ENCODE measurements around the gene CYB5R2. TPM values are rescaled to one million over a fixed set of nuclear protein-coding genes. Genes with fewer than 3 reads are reported as not detected.

Gene CYB5R2
- total and polyA plus RNA-seq, 5 donors from 2014 or later = 0.54 TPM; not detected in 4

- H3K4me1 ChIP-seq (ENCODE audit: control insufficient read depth, insufficient read depth, low read length, poor library complexity, severe bottlenecking) = no peaks in the 10 kb centered on the region
- DNase-seq (no peak), ATAC-seq (ENCODE audit: low read depth in 2 of 2) (no peak)
- no peaks in the 10 kb centered on the region for H3K36me3 ChIP-seq (ENCODE audit: control insufficient read depth, insufficient read depth, low read length)
- H3K27ac ChIP-seq (ENCODE audit: insufficient read depth, low read length, poor library complexity, severe bottlenecking) = no peak overlapping the region
- H3K4me3 ChIP-seq (ENCODE audit: low read depth, low read length) = no peak overlapping the region
- no peak overlapping the region for H3K4me3 Mint-ChIP-seq
- no peaks in the 10 kb centered on the region for H3K4me1 Mint-ChIP-seq
- no peaks in the 10 kb centered on the region for H3K27me3 Mint-ChIP-seq
- no peaks in the 10 kb centered on the region for H3K9me3 Mint-ChIP-seq
- H3K9me3 ChIP-seq (ENCODE audit: control insufficient read depth in 2 of 2, low read length in 2 of 2) = no peaks in the 10 kb centered on the region
- H3K27me3 ChIP-seq (ENCODE audit: control insufficient read depth, insufficient read depth, low read length) = no peaks in the 10 kb centered on the region
- H3K27ac Mint-ChIP-seq = peak overlapping the region in 1 of 3 donors; percentile 74
- H3K36me3 Mint-ChIP-seq = peaks cover 27% of the 10 kb centered on the region
Measured at GRCh38 chr11:7655253-7656217, 17.8 kb downstream of the CYB5R2 start.

GRCh38 chr11:7654195-7654705, 19.1 kb downstream of the CYB5R2 start:
- Histone ChIP-seq H3K4me3 (ENCODE audit: low read depth, low read length) (no peak overlapping the region), H3K9me3 (ENCODE audit: control insufficient read depth in 2 of 2, low read length in 2 of 2) (no peaks in the 10 kb centered on the region), H3K4me1 (ENCODE audit: control insufficient read depth, insufficient read depth, low read length, poor library complexity, severe bottlenecking) (no peaks in the 10 kb centered on the region), H3K27me3 (ENCODE audit: control insufficient read depth, insufficient read depth, low read length) (no peaks in the 10 kb centered on the region), H3K27ac (ENCODE audit: insufficient read depth, low read length, poor library complexity, severe bottlenecking) (no peak overlapping the region), H3K36me3 (ENCODE audit: control insufficient read depth, insufficient read depth, low read length) (no peaks in the 10 kb centered on the region)
- no peaks in the 10 kb centered on the region for H3K27me3 Mint-ChIP-seq
- H3K27ac Mint-ChIP-seq = no peak overlapping the region
- H3K4me3 Mint-ChIP-seq = no peak overlapping the region
- H3K9me3 Mint-ChIP-seq = no peaks in the 10 kb centered on the region
- H3K36me3 Mint-ChIP-seq = peaks cover 34% of the 10 kb centered on the region
- ATAC-seq (ENCODE audit: low read depth in 2 of 2) (no peak), DNase-seq (no peak)
- H3K4me1 Mint-ChIP-seq = no peaks in the 10 kb centered on the region

- H3K4me3 ChIP-seq (ENCODE audit: low read depth, low read length) = no peak overlapping the region
- DNase-seq = no peak
- H3K4me1 ChIP-seq (ENCODE audit: control insufficient read depth, insufficient read depth, low read length, poor library complexity, severe bottlenecking) = no peaks in the 10 kb centered on the region
- no peak for ATAC-seq (ENCODE audit: low read depth in 2 of 2)
- H3K9me3 Mint-ChIP-seq = no peaks in the 10 kb centered on the region
- H3K36me3 Mint-ChIP-seq = peaks cover 33% of the 10 kb centered on the region
- H3K4me3 Mint-ChIP-seq = no peak overlapping the region
- no peak overlapping the region for H3K27ac ChIP-seq (ENCODE audit: insufficient read depth, low read length, poor library complexity, severe bottlenecking)
- H3K27ac Mint-ChIP-seq = no peak overlapping the region
- H3K9me3 ChIP-seq (ENCODE audit: control insufficient read depth in 2 of 2, low read length in 2 of 2) = no peaks in the 10 kb centered on the region
- H3K36me3 ChIP-seq (ENCODE audit: control insufficient read depth, insufficient read depth, low read length) = no peaks in the 10 kb centered on the region
- no peaks in the 10 kb centered on the region for H3K27me3 ChIP-seq (ENCODE audit: control insufficient read depth, insufficient read depth, low read length)
- H3K4me1 Mint-ChIP-seq = no peaks in the 10 kb centered on the region
- no peaks in the 10 kb centered on the region for H3K27me3 Mint-ChIP-seq
Measured at GRCh38 chr11:7651700-7652099, 21.6 kb downstream of the CYB5R2 start.

GRCh38 chr11:7651140-7651551, 22.2 kb downstream of the CYB5R2 start:
- no peak overlapping the region for H3K27ac Mint-ChIP-seq
- H3K27me3 ChIP-seq (ENCODE audit: control insufficient read depth, insufficient read depth, low read length) = no peaks in the 10 kb centered on the region
- H3K4me1 Mint-ChIP-seq = no peaks in the 10 kb centered on the region
- H3K4me1 ChIP-seq (ENCODE audit: control insufficient read depth, insufficient read depth, low read length, poor library complexity, severe bottlenecking) = no peaks in the 10 kb centered on the region
- ATAC-seq (ENCODE audit: low read depth in 2 of 2) (no peak), DNase-seq (no peak)
- H3K9me3 ChIP-seq (ENCODE audit: control insufficient read depth in 2 of 2, low read length in 2 of 2) = no peaks in the 10 kb centered on the region
- no peaks in the 10 kb centered on the region for H3K27me3 Mint-ChIP-seq
- H3K36me3 Mint-ChIP-seq = peaks cover 33% of the 10 kb centered on the region
- no peaks in the 10 kb centered on the region for H3K9me3 Mint-ChIP-seq
- H3K4me3 Mint-ChIP-seq = no peak overlapping the region
- H3K36me3 ChIP-seq (ENCODE audit: control insufficient read depth, insufficient read depth, low read length) = no peaks in the 10 kb centered on the region
- H3K27ac ChIP-seq (ENCODE audit: insufficient read depth, low read length, poor library complexity, severe bottlenecking) = no peak overlapping the region
- H3K4me3 ChIP-seq (ENCODE audit: low read depth, low read length) = no peak overlapping the region

GRCh38 chr11:7648264-7648663, 25.0 kb downstream of the CYB5R2 start:
- Mint-ChIP-seq H3K4me1 (no peaks in the 10 kb centered on the region), H3K27ac (no peak overlapping the region), H3K27me3 (no peaks in the 10 kb centered on the region), H3K4me3 (no peak overlapping the region), H3K9me3 (no peaks in the 10 kb centered on the region), H3K36me3 (peaks cover 31% of the 10 kb centered on the region)
- Histone ChIP-seq H3K4me3 (ENCODE audit: low read depth, low read length) (no peak overlapping the region), H3K27ac (ENCODE audit: insufficient read depth, low read length, poor library complexity, severe bottlenecking) (no peak overlapping the region), H3K27me3 (ENCODE audit: control insufficient read depth, insufficient read depth, low read length) (no peaks in the 10 kb centered on the region), H3K36me3 (ENCODE audit: control insufficient read depth, insufficient read depth, low read length) (no peaks in the 10 kb centered on the region), H3K9me3 (ENCODE audit: control insufficient read depth in 2 of 2, low read length in 2 of 2) (no peaks in the 10 kb centered on the region), H3K4me1 (ENCODE audit: control insufficient read depth, insufficient read depth, low read length, poor library complexity, severe bottlenecking) (no peaks in the 10 kb centered on the region)
- DNase-seq = no peak
- peak in 1 of 2 donors; percentile 24 for ATAC-seq (ENCODE audit: low read depth in 2 of 2)

GRCh38 chr11:7646866-7647265, 26.4 kb downstream of the CYB5R2 start:
- H3K36me3 Mint-ChIP-seq = peaks cover 21% of the 10 kb centered on the region

GRCh38 chr11:7645206-7645605, 28.1 kb downstream of the CYB5R2 start:
- Histone ChIP-seq H3K9me3 (ENCODE audit: control insufficient read depth in 2 of 2, low read length in 2 of 2) (no peaks in the 10 kb centered on the region), H3K27ac (ENCODE audit: insufficient read depth, low read length, poor library complexity, severe bottlenecking) (no peak overlapping the region), H3K4me1 (ENCODE audit: control insufficient read depth, insufficient read depth, low read length, poor library complexity, severe bottlenecking) (no peaks in the 10 kb centered on the region), H3K36me3 (ENCODE audit: control insufficient read depth, insufficient read depth, low read length) (no peaks in the 10 kb centered on the region), H3K4me3 (ENCODE audit: low read depth, low read length) (no peak overlapping the region), H3K27me3 (ENCODE audit: control insufficient read depth, insufficient read depth, low read length) (no peaks in the 10 kb centered on the region)
- DNase-seq (no peak), ATAC-seq (ENCODE audit: low read depth in 2 of 2) (no peak)
- Mint-ChIP-seq H3K36me3 (peaks cover 29% of the 10 kb centered on the region), H3K27ac (no peak overlapping the region), H3K4me1 (no peaks in the 10 kb centered on the region), H3K9me3 (no peaks in the 10 kb centered on the region), H3K4me3 (no peak overlapping the region), H3K27me3 (no peaks in the 10 kb centered on the region)

More at GRCh38 chr11:7646866-7647265, 26.4 kb downstream of the CYB5R2 start:
- ATAC-seq (ENCODE audit: low read depth in 2 of 2) = no peak
- H3K27ac Mint-ChIP-seq = no peak overlapping the region
- Histone ChIP-seq H3K27ac (ENCODE audit: insufficient read depth, low read length, poor library complexity, severe bottlenecking) (no peak overlapping the region), H3K4me1 (ENCODE audit: control insufficient read depth, insufficient read depth, low read length, poor library complexity, severe bottlenecking) (no peaks in the 10 kb centered on the region), H3K27me3 (ENCODE audit: control insufficient read depth, insufficient read depth, low read length) (no peaks in the 10 kb centered on the region), H3K9me3 (ENCODE audit: control insufficient read depth in 2 of 2, low read length in 2 of 2) (no peaks in the 10 kb centered on the region), H3K36me3 (ENCODE audit: control insufficient read depth, insufficient read depth, low read length) (no peaks in the 10 kb centered on the region), H3K4me3 (ENCODE audit: low read depth, low read length) (no peak overlapping the region)
- DNase-seq = no peak
- H3K4me1 Mint-ChIP-seq = no peaks in the 10 kb centered on the region
- H3K9me3 Mint-ChIP-seq = no peaks in the 10 kb centered on the region
- no peak overlapping the region for H3K4me3 Mint-ChIP-seq
- H3K27me3 Mint-ChIP-seq = no peaks in the 10 kb centered on the region

GRCh38 chr11:7643314-7643713, 30.0 kb downstream of the CYB5R2 start:
- Histone ChIP-seq H3K27ac (ENCODE audit: insufficient read depth, low read length, poor library complexity, severe bottlenecking) (no peak overlapping the region), H3K36me3 (ENCODE audit: control insufficient read depth, insufficient read depth, low read length) (no peaks in the 10 kb centered on the region), H3K9me3 (ENCODE audit: control insufficient read depth in 2 of 2, low read length in 2 of 2) (no peaks in the 10 kb centered on the region), H3K27me3 (ENCODE audit: control insufficient read depth, insufficient read depth, low read length) (no peaks in the 10 kb centered on the region), H3K4me3 (ENCODE audit: low read depth, low read length) (no peak overlapping the region), H3K4me1 (ENCODE audit: control insufficient read depth, insufficient read depth, low read length, poor library complexity, severe bottlenecking) (no peaks in the 10 kb centered on the region)
- Mint-ChIP-seq H3K36me3 (peaks cover 24% of the 10 kb centered on the region), H3K4me3 (no peak overlapping the region), H3K27ac (no peak overlapping the region), H3K9me3 (no peaks in the 10 kb centered on the region), H3K4me1 (no peaks in the 10 kb centered on the region), H3K27me3 (no peaks in the 10 kb centered on the region)
- no peak for ATAC-seq (ENCODE audit: low read depth in 2 of 2)
- no peak for DNase-seq
